Astrocyte (in vitro differentiated cells and primary cell): ENCODE measurements around the gene SNED1.

ENCODE experiments used
- EZH2 ChIP-seq: IDR thresholded peaks from 2 replicates; pipeline ENCODE4 v1.6.1; 2012; ENCODE audit warnings: mild to moderate bottlenecking, low read length, inconsistent platforms; ENCODE audit not compliant: insufficient read depth
- TF ChIP-seq, protein P1 (sequence below): IDR thresholded peaks from 2 replicates; pipeline ENCODE4 v1.5.1; 2011; ENCODE audit warnings: low read depth, mild to moderate bottlenecking, inconsistent platforms, low read length, moderate library complexity; ENCODE audit not compliant: insufficient read depth

DNA sequence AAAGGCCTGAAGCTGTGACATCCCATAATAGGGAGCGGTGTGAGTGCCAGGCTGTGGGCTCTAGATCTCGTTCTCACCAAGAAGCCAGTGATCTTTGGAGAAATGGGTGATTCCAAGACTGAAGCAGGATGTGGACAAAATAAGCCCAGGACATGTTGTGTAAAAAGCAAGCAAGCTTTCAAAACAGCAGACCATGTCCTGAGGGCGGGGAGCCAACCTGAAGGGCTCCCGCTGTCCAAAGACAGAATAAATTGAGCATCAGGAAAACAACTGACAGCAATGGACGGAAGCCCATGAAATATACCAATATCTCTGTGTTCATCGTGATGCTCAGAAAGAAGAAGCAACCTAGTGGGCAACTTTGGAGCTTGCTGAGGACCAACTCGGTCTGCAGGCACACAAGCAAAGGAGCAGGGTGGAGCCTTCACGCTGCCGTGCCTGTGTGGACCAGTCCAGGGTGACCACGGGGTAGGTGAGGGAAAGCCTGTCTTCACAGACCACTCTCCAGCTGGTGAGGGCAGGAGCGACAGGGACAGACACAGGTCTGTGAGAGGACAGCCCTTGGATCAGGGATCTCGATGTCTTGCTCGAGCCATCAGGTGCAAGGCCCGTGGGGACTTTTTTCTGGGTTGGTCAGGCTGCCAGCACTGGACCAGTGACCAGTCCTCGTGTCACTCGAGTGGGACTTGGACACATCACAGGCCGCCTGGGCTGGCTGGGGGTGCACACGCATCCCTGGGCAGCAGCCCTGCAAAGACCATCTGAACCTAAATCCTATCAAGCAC is 82.2 kb downstream of the SNED1 start:
- TF ChIP-seq, protein P1, sequence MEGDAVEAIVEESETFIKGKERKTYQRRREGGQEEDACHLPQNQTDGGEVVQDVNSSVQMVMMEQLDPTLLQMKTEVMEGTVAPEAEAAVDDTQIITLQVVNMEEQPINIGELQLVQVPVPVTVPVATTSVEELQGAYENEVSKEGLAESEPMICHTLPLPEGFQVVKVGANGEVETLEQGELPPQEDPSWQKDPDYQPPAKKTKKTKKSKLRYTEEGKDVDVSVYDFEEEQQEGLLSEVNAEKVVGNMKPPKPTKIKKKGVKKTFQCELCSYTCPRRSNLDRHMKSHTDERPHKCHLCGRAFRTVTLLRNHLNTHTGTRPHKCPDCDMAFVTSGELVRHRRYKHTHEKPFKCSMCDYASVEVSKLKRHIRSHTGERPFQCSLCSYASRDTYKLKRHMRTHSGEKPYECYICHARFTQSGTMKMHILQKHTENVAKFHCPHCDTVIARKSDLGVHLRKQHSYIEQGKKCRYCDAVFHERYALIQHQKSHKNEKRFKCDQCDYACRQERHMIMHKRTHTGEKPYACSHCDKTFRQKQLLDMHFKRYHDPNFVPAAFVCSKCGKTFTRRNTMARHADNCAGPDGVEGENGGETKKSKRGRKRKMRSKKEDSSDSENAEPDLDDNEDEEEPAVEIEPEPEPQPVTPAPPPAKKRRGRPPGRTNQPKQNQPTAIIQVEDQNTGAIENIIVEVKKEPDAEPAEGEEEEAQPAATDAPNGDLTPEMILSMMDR = no peak
- TF ChIP-seq EZH2 = no peak
